Measurements from ENCODE around the gene HECTD3.
"Not testable (repeated sequence)": the region's sequence is repeated elsewhere in the genome, so short reads cannot be mapped to it uniquely, and the experiment has no call there.

Gene HECTD3

DNA sequence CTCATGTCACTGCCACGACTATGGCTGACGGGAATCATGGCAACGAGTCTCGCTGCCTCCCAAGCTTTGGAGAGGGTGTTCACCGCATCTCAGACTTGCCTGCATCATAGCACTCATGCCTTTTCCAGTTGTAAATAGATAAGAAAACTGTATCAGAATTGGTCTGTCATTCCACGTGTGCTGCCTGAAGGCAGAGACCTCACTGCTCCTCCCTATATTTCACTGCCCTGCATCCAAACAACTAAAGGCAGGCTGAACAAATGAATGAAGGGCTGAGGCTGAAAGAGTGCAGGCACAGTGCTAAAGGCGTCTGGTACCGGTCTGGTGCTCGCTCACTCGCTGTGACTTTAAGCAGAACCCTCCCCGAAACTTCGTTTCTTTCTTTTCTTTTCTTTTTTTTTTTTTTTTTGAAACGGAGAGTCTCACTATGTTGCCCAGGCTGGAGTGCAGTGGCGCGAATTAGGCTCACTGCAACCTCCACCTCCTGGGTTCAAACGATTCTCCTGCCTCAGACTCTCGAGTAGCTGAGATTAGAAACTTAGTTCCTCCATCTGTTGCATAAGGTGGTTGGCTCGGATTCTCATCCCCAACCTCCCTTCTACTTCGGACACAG, 25.3 kb downstream of the HECTD3 start:
- DNase-seq, result no peak

DNA sequence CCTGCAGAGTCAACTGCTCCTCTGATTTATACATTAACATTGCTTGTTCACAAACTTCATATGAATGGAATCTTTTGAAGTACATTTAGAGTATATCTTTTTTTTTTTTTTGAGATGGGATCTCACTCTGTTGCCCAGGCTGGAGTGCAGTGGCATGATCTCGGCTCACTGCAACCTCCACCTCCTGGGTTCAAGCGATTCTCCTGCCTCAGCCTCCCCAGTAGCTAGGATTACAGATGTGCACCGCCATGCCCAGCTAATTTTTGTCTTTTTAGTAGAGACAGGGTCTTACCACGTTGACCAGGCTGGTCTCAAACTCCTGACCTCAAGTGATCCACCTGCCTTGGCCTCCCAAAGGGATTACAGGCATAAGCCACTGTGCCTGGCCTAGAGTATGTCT, 33.8 kb downstream of the HECTD3 start:
- not testable (repeated sequence) for DNase-seq

DNA sequence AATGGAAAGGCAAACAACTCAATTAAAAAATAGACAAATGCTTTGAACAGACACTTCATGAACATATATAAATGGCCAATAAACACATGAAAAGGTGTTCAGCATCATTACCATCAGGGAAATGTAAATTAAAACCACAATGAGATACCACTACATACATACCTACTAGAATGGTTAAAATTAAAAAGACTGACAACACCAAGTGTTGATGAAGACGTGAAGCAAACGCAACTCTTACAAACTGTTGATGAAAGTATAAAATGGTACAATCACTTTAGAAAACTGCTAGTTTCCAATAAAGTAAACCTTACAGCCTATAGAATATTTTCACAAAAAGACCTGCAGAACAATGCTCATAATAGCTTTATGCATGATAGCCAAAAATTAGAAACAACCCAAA, 34.9 kb downstream of the HECTD3 start:
- DNase-seq, result no peak

DNA sequence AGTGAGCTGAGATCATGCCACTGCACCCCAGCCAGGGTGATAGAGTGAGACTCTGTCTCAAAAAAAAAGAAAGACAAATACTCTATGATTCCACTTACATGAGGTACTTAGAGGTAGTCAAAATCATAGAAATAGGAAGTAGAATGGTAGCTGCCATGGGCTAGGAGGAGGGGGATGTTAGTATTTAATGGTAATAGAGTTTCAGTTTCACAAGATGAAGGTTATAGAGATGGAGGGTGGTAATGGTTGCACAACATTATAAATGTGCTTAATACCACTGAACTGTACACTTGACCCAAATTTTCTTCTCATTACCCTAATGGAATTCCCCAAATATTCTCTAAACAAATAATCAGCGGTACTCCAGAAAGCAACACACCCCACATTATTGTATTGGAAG, 37.5 kb downstream of the HECTD3 start:
- no peak for DNase-seq

DNA sequence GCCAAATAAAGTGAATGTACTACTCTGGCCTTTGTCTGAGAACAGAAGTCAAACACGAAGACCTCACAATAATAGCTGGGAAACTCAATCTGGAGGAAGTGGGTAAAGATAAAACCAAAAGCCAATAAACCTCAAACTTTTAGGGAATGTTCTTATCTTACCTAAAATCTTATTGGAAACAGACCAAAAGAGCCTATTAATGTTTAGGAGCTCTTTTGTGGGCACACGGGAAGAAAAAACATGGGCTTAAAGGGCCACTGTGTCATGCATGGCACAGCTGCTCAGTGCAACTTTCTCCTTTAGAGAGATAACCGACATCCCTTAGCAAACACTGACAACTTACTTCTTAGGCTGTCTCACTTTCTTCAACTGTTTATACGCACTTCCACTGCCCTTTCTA, 40.8 kb downstream of the HECTD3 start:
- DNase-seq, result no peak

DNA sequence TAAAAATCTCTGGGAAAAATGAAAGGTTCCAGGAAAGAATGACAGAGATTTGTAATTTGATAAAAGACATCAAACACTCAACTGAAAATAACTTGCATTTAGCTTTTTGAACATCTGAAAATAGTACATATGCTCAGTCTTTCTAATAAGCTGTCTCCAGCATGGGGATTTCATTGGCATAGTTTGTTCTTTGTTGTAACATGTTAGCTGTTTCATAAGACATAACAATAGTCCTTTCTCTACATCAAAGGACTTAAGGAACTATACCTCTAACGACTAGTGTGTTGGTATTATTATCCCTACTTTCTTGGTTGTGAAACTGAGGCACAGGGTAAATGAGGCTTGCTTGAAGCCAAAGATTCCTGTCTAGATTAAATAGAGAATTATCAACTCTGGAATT, 46.7 kb downstream of the HECTD3 start:
- DNase-seq, result no peak

DNA sequence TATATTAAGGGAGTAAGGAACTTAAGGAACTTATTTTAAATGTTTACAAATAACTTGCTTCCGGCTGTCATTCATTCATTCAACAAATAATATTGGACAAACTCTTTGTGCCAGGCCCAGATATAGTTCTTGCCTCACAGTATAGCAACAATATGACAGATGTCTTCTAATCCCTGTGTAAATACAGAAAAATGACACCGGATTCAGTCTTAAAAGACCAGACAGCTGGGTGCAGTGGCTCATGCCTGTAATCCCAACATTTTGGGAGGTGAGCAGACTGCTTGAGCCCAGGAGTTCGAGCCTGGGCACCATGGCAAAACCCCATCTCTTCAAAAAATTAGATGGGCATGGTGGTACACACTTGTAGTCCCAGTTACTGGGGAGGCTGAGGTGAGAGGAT, 48.4 kb downstream of the HECTD3 start:
- DNase-seq, result no peak

DNA sequence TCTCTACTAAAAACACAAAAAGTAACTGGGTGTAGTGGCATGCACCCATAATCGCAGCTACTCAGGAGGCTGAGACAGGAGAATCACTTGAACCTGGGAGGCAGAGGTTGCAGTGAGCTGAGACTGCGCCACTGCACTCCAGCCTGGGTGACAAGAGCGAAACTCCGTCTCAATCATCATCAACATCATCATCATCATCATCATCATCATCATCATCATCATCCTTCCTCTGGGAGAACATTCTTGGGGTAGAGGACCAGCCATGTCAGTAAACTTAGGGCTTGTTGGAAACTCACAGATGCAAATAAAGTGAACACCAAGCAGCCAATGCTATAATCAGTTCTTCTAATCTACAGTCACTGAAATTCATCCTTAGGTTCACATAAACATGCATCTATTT, 49.1 kb downstream of the HECTD3 start:
- not testable (repeated sequence) for DNase-seq

DNA sequence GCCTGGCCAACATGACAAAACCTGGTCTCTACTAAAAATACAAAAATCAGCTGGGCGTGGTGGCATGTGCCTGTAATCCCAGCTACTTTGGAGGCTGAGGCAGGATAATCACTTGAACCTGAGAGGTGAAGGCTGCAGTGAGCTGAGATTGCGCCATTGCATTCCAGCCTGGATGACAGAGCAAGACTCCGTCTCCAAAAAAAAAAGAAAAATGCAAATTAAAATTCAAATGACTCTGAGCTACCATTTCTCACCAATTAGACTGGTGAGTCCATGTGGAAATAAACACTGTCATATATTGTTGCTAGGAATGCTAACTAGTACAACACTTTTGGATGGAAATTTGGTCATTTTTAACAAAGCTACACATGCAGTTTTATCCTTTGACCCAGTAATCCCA, 53.6 kb downstream of the HECTD3 start:
- DNase-seq, result not testable (repeated sequence)

DNA sequence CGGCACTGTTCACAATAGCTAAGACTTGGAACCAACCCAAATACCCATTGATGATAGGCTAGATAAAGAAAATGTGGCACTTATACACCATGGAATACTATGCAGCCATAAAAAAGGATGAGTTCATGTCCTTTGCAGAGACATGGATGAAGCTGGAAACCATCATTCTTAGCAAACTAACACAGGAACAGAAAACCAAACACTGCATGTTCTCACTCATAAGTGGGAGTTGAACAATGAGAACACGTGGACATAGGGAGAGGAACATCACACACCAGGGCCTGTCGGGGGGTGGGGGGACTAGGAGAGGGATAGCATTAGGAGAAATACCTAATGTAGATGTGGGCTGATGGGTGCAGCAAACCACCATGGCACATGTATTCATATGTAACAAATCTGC, 55.0 kb downstream of the HECTD3 start:
- DNase-seq, result not testable (repeated sequence)

Data from activated gamma-delta T cell (primary cell).